H1 (cell line): ENCODE measurements around the gene KATNAL2. TPM values are rescaled to one million over a fixed set of nuclear protein-coding genes. Genes with fewer than 3 reads are reported as not detected.

Source experiments
- RFX5 ChIP-seq: IDR thresholded peaks from 2 replicates; pipeline ENCODE4 v1.6.1; 2011; ENCODE audit warnings: low read depth, low read length, improper control_type of control experiment, borderline replicate concordance
- polyA plus RNA-seq, 7 experiments: library from polyadenylated mRNA; depleted of rRNA in 3 of 7; stranded (reverse) in 5 of 7; unstranded in 2 of 7; fragments of >200 nt in 5 of 7; fragments of 200-250 nt in 2 of 7; gene quantifications; 1 replicate in 5 of 7; 2 replicates in 1 of 7; 4 replicates in 1 of 7; pipeline versions ENCODE4 v1.2.1 to v1.2.3, GENCODE V29; 2011 to 2013; ENCODE audit warnings: missing spikeins in 2 of 7, mixed read lengths in 2 of 7
- total RNA-seq: library from RNA; stranded (reverse); fragmentation: NEBNext Ultra II Directional; extraction: Animal tissue kit (Norgen Biotek cat#: 25700); gene quantifications from 2 replicates; pipeline ENCODE4 v1.2.1, GENCODE V29; 2021

The KATNAL2 gene
- total and polyA plus RNA-seq, 2 of the 8 experiments (the other 6 are each of a cell fraction or from before 2014, with no cell fraction given) = 10.0 to 15.2 TPM

GRCh38 chr18:47081578-47081977 is 164.2 kb downstream of the KATNAL2 start (continued):
- no peak for TF ChIP-seq RFX5
